HL-60 (cell line): ENCODE results near the gene PTGFR.

Experiments
- DNase-seq, 2 experiments: peaks; one replicate each; pipeline ENCODE4 v3.0.0-alpha.2; 2010 to 2020; ENCODE audit warnings: low read depth in 1 of 2, low spot score in 1 of 2
- H3K27ac ChIP-seq: fragments of 250-450 bp; sonication (Bioruptor Pico); replicated peaks from 2 replicates; pipeline ENCODE4 v1.5.1; 2020; ENCODE audit warnings: mild to moderate bottlenecking, moderate library complexity
- H3K27me3 ChIP-seq: fragments of 250-450 bp; sonication (Bioruptor Pico); 2 replicates; pipeline ENCODE4 v1.5.1; 2021; ENCODE audit warnings: mild to moderate bottlenecking, moderate library complexity; ENCODE audit not compliant: insufficient read depth, poor library complexity, severe bottlenecking
- H3K4me3 ChIP-seq: replicated peaks from 2 replicates; pipeline ENCODE4 v1.5.1; 2011; ENCODE audit warnings: mild to moderate bottlenecking, control low read depth, low read length; ENCODE audit not compliant: insufficient read depth
- GABPA ChIP-seq: IDR thresholded peaks from 2 replicates; pipeline ENCODE4 v1.6.1; 2012; ENCODE audit warnings: low read depth
- POLR2AphosphoS5 ChIP-seq: IDR thresholded peaks from 2 replicates; pipeline ENCODE4 v1.6.1; 2012; ENCODE audit warnings: low read depth
- SPI1 ChIP-seq: IDR thresholded peaks from 2 replicates; pipeline ENCODE4 v1.6.1; 2012; ENCODE audit warnings: low read depth, mild to moderate bottlenecking, borderline replicate concordance
- TF ChIP-seq, protein P1 (sequence below): IDR thresholded peaks from 2 replicates; pipeline ENCODE4 v1.6.1; 2012; ENCODE audit warnings: low read depth; ENCODE audit not compliant: insufficient replicate concordance
- TF ChIP-seq, protein P2 (sequence below): IDR thresholded peaks from one replicate; pipeline ENCODE4 v1.5.1; 2011; ENCODE audit warnings: low read length, control low read depth, inconsistent platforms; ENCODE audit not compliant: insufficient read depth

Gene PTGFR

DNA sequence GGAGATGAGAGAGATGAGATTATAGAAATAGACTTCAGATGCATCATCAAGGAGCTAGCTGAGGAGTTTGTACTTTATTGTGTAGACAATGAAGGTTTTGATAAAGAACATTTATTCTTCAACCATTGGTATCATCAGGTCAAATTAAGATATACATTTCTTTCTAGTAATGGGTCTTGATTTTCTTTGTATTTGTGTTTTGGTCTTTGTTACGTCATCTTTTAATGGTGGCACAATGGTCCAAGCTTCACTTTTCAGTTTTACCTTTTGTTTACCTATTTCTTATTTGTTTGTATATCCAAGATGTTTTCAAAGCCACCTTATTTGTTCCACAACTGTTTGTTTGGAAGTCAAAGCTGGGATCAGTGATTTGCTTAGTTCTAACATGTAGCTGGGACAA, 44.5 kb downstream of the PTGFR start:
- TF ChIP-seq SPI1, result no peak
- TF ChIP-seq, protein P1, sequence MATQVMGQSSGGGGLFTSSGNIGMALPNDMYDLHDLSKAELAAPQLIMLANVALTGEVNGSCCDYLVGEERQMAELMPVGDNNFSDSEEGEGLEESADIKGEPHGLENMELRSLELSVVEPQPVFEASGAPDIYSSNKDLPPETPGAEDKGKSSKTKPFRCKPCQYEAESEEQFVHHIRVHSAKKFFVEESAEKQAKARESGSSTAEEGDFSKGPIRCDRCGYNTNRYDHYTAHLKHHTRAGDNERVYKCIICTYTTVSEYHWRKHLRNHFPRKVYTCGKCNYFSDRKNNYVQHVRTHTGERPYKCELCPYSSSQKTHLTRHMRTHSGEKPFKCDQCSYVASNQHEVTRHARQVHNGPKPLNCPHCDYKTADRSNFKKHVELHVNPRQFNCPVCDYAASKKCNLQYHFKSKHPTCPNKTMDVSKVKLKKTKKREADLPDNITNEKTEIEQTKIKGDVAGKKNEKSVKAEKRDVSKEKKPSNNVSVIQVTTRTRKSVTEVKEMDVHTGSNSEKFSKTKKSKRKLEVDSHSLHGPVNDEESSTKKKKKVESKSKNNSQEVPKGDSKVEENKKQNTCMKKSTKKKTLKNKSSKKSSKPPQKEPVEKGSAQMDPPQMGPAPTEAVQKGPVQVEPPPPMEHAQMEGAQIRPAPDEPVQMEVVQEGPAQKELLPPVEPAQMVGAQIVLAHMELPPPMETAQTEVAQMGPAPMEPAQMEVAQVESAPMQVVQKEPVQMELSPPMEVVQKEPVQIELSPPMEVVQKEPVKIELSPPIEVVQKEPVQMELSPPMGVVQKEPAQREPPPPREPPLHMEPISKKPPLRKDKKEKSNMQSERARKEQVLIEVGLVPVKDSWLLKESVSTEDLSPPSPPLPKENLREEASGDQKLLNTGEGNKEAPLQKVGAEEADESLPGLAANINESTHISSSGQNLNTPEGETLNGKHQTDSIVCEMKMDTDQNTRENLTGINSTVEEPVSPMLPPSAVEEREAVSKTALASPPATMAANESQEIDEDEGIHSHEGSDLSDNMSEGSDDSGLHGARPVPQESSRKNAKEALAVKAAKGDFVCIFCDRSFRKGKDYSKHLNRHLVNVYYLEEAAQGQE, result no peak
- no peak for TF ChIP-seq POLR2AphosphoS5
- no peak for TF ChIP-seq GABPA
- TF ChIP-seq, protein P2, sequence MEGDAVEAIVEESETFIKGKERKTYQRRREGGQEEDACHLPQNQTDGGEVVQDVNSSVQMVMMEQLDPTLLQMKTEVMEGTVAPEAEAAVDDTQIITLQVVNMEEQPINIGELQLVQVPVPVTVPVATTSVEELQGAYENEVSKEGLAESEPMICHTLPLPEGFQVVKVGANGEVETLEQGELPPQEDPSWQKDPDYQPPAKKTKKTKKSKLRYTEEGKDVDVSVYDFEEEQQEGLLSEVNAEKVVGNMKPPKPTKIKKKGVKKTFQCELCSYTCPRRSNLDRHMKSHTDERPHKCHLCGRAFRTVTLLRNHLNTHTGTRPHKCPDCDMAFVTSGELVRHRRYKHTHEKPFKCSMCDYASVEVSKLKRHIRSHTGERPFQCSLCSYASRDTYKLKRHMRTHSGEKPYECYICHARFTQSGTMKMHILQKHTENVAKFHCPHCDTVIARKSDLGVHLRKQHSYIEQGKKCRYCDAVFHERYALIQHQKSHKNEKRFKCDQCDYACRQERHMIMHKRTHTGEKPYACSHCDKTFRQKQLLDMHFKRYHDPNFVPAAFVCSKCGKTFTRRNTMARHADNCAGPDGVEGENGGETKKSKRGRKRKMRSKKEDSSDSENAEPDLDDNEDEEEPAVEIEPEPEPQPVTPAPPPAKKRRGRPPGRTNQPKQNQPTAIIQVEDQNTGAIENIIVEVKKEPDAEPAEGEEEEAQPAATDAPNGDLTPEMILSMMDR, result no peak
- Histone ChIP-seq H3K4me3 (no peak overlapping the region), H3K27me3 (no peaks in the 10 kb centered on the region), H3K27ac (no peak overlapping the region)
- DNase-seq, result no peak

DNA sequence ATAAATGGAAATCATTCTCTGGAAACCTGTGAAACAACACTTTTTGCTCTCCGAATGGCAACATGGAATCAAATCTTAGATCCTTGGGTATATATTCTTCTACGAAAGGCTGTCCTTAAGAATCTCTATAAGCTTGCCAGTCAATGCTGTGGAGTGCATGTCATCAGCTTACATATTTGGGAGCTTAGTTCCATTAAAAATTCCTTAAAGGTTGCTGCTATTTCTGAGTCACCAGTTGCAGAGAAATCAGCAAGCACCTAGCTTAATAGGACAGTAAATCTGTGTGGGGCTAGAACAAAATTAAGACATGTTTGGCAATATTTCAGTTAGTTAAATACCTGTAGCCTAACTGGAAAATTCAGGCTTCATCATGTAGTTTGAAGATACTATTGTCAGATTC, 45.7 kb downstream of the PTGFR start:
- TF ChIP-seq POLR2AphosphoS5 (no peak), SPI1 (no peak), GABPA (no peak)
- TF ChIP-seq, protein P1, result no peak
- TF ChIP-seq, protein P2, result no peak
- no peak overlapping the region for H3K4me3 ChIP-seq
- H3K27ac ChIP-seq, result no peak overlapping the region
- DNase-seq, result no peak
- no peaks in the 10 kb centered on the region for H3K27me3 ChIP-seq

DNA sequence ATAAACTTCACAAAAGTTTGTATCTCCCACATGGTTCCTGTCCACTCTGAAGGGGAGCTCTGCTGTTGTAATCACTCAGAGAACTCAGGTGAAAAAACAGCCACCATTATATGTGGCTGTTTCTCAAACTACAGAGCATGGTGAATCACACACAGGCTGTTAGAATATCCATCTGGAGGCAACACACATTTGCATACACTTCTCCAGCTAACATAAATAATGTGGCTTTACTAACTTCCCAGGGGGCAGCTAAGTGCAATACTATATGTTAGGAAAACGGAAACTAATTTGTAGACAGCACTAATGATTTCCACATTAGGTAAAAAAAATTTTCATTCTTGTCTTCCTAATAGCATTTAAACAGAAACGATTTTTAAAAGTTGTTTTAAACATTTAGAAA, 49.3 kb downstream of the PTGFR start:
- Histone ChIP-seq H3K27ac (no peak overlapping the region), H3K27me3 (no peaks in the 10 kb centered on the region), H3K4me3 (no peak overlapping the region)
- DNase-seq, result no peak
- TF ChIP-seq SPI1 (no peak), GABPA (no peak), POLR2AphosphoS5 (no peak)
- TF ChIP-seq, protein P2, result no peak
- TF ChIP-seq, protein P1, result no peak
